ENCODE results near the gene LNX1. TPM values are rescaled to one million over a fixed set of nuclear protein-coding genes. Genes with fewer than 3 reads are reported as not detected.

The LNX1 gene
- total and polyA plus RNA-seq, 2 donors (not counting 3 experiments of a cell fraction or from before 2014, with no cell fraction given), result 0.72 to 1.3 TPM

DNA sequence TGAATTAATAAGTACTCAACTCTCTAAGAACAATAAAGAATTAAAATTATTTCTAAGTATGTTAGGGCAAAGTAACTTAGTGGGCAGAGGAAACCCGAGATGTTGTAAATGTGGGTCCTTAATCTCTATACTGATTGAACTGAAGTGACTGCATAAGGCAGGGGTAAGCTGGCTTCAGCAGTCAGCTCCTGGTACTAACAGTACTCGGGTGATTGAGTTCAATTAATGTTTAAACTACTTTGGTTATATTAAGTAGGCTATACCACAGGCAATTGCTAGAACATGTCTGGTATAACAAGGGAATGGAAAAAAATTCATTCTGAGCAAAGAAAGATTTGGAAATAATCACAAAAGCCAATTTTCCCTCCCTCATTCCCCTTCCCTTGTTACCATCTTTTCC is 90.7 kb downstream of the LNX1 start:
- DNase-seq (ENCODE audit: low read depth, low spot score) (no peak), FAIRE-seq (no peak)
- H3K4me1 ChIP-seq (ENCODE audit: control insufficient read depth, extremely low read depth, insufficient read depth, low read length), result no peaks in the 10 kb centered on the region
- ChIA-PET CTCF (interaction anchor here (1.4 kb wide), 1 partner anchor 10 kb away, joined by 4 read pairs; no protein-coding TSS in a partner anchor), POLR2A (no interaction called here)
- intact Hi-C loops (cut with micrococcal nuclease) (no loop called here), dilution Hi-C loops (cut with MboI; ENCODE audit: extremely low pct_ligation_motif_present, low sequenced_read_pairs) (no loop called here)
- H3K36me3 ChIP-seq (ENCODE audit: control insufficient read depth in 2 of 2, extremely low read depth in 1 of 2, insufficient read depth in 2 of 2, low read length in 2 of 2), result no peaks in the 10 kb centered on the region
- no peak overlapping the region for H3K9ac ChIP-seq (replicated peaks; ENCODE audit: extremely low read depth, insufficient read depth, low read length)
- no peak overlapping the region for H3K4me3 ChIP-seq (replicated peaks in 1 of 3; ENCODE audit: insufficient read depth in 1 of 3, low read depth in 1 of 3, low read length in 3 of 3)
- BruUV-seq (replicated peaks), result no TSS peak
- no peaks in the 10 kb centered on the region for H3K9me1 ChIP-seq (replicated peaks; ENCODE audit: control insufficient read depth, extremely low read depth, insufficient read depth, low read length)
- H3K9me3 ChIP-seq (replicated peaks; ENCODE audit: control insufficient read depth, insufficient read depth, low read length), result no peaks in the 10 kb centered on the region
- H3K27me3 ChIP-seq (ENCODE audit: control insufficient read depth in 2 of 2, insufficient read depth in 2 of 2, low read length in 2 of 2), result no peaks in the 10 kb centered on the region
- H3K27ac ChIP-seq (ENCODE audit: insufficient read depth, low read depth, low read length), result no peak overlapping the region
- H2AFZ ChIP-seq (ENCODE audit: low read depth, low read length), result no peak overlapping the region
- no peaks in the 10 kb centered on the region for H4K20me1 ChIP-seq (replicated peaks; ENCODE audit: control insufficient read depth, extremely low read depth, insufficient read depth, low read length)
- no peak overlapping the region for H3K4me2 ChIP-seq (ENCODE audit: insufficient read depth, low read length)
- no peak for TF ChIP-seq FOS (IDR thresholded peaks at IDR 0.05; ENCODE audit: borderline replicate concordance, insufficient read depth, low read length)
- no peak for TF ChIP-seq POLR2AphosphoS5 (IDR thresholded peaks at IDR 0.05; ENCODE audit: insufficient read depth, low read depth, low read length)
- no peak for TF ChIP-seq POLR2A (IDR thresholded peaks at IDR 0.05; ENCODE audit: low read depth, low read length)
- no peak for TF ChIP-seq MYC (IDR thresholded peaks at IDR 0.05; ENCODE audit: low read depth, low read length)
- TF ChIP-seq, protein P1, sequence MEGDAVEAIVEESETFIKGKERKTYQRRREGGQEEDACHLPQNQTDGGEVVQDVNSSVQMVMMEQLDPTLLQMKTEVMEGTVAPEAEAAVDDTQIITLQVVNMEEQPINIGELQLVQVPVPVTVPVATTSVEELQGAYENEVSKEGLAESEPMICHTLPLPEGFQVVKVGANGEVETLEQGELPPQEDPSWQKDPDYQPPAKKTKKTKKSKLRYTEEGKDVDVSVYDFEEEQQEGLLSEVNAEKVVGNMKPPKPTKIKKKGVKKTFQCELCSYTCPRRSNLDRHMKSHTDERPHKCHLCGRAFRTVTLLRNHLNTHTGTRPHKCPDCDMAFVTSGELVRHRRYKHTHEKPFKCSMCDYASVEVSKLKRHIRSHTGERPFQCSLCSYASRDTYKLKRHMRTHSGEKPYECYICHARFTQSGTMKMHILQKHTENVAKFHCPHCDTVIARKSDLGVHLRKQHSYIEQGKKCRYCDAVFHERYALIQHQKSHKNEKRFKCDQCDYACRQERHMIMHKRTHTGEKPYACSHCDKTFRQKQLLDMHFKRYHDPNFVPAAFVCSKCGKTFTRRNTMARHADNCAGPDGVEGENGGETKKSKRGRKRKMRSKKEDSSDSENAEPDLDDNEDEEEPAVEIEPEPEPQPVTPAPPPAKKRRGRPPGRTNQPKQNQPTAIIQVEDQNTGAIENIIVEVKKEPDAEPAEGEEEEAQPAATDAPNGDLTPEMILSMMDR (IDR thresholded peaks at IDR 0.05; ENCODE audit: extremely low read depth in 1 of 2, insufficient read depth in 1 of 2, low read depth in 1 of 2, low read length in 2 of 2), result no peak
- TF ChIP-seq GATA2 (IDR thresholded peaks at IDR 0.05; ENCODE audit: insufficient read depth, insufficient read length, low read depth, low read length), result no peak
- TF ChIP-seq, protein P2, sequence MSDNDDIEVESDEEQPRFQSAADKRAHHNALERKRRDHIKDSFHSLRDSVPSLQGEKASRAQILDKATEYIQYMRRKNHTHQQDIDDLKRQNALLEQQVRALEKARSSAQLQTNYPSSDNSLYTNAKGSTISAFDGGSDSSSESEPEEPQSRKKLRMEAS (IDR thresholded peaks at IDR 0.05; ENCODE audit: insufficient read depth, insufficient read length), result no peak
- TF ChIP-seq JUN (IDR thresholded peaks at IDR 0.05; ENCODE audit: borderline replicate concordance, insufficient read depth, insufficient read length, low read depth), result no peak
- TF ChIP-seq EZH2 (IDR thresholded peaks at IDR 0.05; ENCODE audit: borderline replicate concordance, low read depth, low read length, severe bottlenecking), result no peak
- H3K79me2 ChIP-seq (ENCODE audit: control insufficient read depth, insufficient read depth, low read length), result no peaks in the 10 kb centered on the region

Data from endothelial cell of umbilical vein (primary cell).